HUES6 (cell line): ENCODE measurements around the gene DTL.

ENCODE experiments used
- H3K27ac ChIP-seq: 2 replicates; pipeline ENCODE4 v1.7.0; 2013; ENCODE audit warnings: low read depth, mild to moderate bottlenecking, low read length, inconsistent platforms
- H3K27me3 ChIP-seq: 2 replicates; pipeline ENCODE4 v1.6.1; 2013; ENCODE audit warnings: low read length; ENCODE audit not compliant: control insufficient read depth, insufficient read depth
- H3K36me3 ChIP-seq: 2 replicates; pipeline ENCODE4 v1.6.1; 2013; ENCODE audit warnings: low read length; ENCODE audit not compliant: control insufficient read depth, insufficient read depth
- H3K4me1 ChIP-seq: 2 replicates; pipeline ENCODE4 v1.6.1; 2013; ENCODE audit warnings: low read length; ENCODE audit not compliant: control insufficient read depth, insufficient read depth
- H3K4me3 ChIP-seq: 2 replicates; pipeline ENCODE4 v1.5.1; 2013; ENCODE audit warnings: low read depth, low read length
- H3K9ac ChIP-seq: one replicate; pipeline ENCODE4 v1.6.1; 2013; ENCODE audit warnings: mild to moderate bottlenecking, low read length
- H3K9me3 ChIP-seq: 2 replicates; pipeline ENCODE4 v1.6.1; 2013; ENCODE audit warnings: low read depth, low read length; ENCODE audit not compliant: control insufficient read depth, insufficient read depth

The DTL gene

GRCh38 chr1:212070720-212071302 is 35.3 kb downstream of the DTL start:
- Histone ChIP-seq H3K9ac (no peak overlapping the region), H3K36me3 (peaks cover 93% of the 10 kb centered on the region), H3K9me3 (no peaks in the 10 kb centered on the region), H3K4me3 (no peak overlapping the region), H3K27ac (no peak overlapping the region), H3K4me1 (no peaks in the 10 kb centered on the region), H3K27me3 (no peaks in the 10 kb centered on the region)

GRCh38 chr1:212072047-212072446 is 36.5 kb downstream of the DTL start:
- no peaks in the 10 kb centered on the region for H3K27me3 ChIP-seq
- H3K4me1 ChIP-seq, result no peaks in the 10 kb centered on the region
- peaks cover 93% of the 10 kb centered on the region for H3K36me3 ChIP-seq
- H3K27ac ChIP-seq, result no peak overlapping the region
- H3K9ac ChIP-seq, result no peak overlapping the region
- no peaks in the 10 kb centered on the region for H3K9me3 ChIP-seq
- H3K4me3 ChIP-seq, result no peak overlapping the region

GRCh38 chr1:212073490-212073889 is 37.9 kb downstream of the DTL start:
- no peak overlapping the region for H3K9ac ChIP-seq
- H3K9me3 ChIP-seq, result no peaks in the 10 kb centered on the region
- H3K27ac ChIP-seq, result no peak overlapping the region
- H3K4me3 ChIP-seq, result no peak overlapping the region
- H3K4me1 ChIP-seq, result no peaks in the 10 kb centered on the region
- H3K36me3 ChIP-seq, result peaks cover 92% of the 10 kb centered on the region
- H3K27me3 ChIP-seq, result no peaks in the 10 kb centered on the region

- H3K4me1 ChIP-seq, result no peaks in the 10 kb centered on the region
- H3K36me3 ChIP-seq, result peaks cover 92% of the 10 kb centered on the region
- no peak overlapping the region for H3K27ac ChIP-seq
- H3K9me3 ChIP-seq, result no peaks in the 10 kb centered on the region
- H3K9ac ChIP-seq, result no peak overlapping the region
- no peaks in the 10 kb centered on the region for H3K27me3 ChIP-seq
- H3K4me3 ChIP-seq, result no peak overlapping the region
Observed at GRCh38 chr1:212074313-212074712, 38.8 kb downstream of the DTL start.

GRCh38 chr1:212074856-212075255 is 39.3 kb downstream of the DTL start:
- H3K4me3 ChIP-seq, result no peak overlapping the region
- no peak overlapping the region for H3K27ac ChIP-seq
- no peaks in the 10 kb centered on the region for H3K27me3 ChIP-seq
- H3K9me3 ChIP-seq, result no peaks in the 10 kb centered on the region
- peaks cover 95% of the 10 kb centered on the region for H3K36me3 ChIP-seq
- H3K9ac ChIP-seq, result no peak overlapping the region
- no peaks in the 10 kb centered on the region for H3K4me1 ChIP-seq

GRCh38 chr1:212077028-212077427 is 41.5 kb downstream of the DTL start:
- Histone ChIP-seq H3K4me1 (no peaks in the 10 kb centered on the region), H3K36me3 (peaks cover 95% of the 10 kb centered on the region), H3K27ac (no peak overlapping the region), H3K27me3 (no peaks in the 10 kb centered on the region), H3K9ac (no peak overlapping the region), H3K9me3 (no peaks in the 10 kb centered on the region), H3K4me3 (no peak overlapping the region)

- Histone ChIP-seq H3K4me1 (no peaks in the 10 kb centered on the region), H3K9ac (no peak overlapping the region), H3K27ac (no peak overlapping the region), H3K4me3 (no peak overlapping the region), H3K36me3 (peaks cover 98% of the 10 kb centered on the region), H3K9me3 (no peaks in the 10 kb centered on the region), H3K27me3 (no peaks in the 10 kb centered on the region)
Observed at GRCh38 chr1:212078826-212079225, 43.3 kb downstream of the DTL start.

GRCh38 chr1:212082765-212083406 is 47.3 kb downstream of the DTL start:
- Histone ChIP-seq H3K27ac (no peak overlapping the region), H3K36me3 (peaks cover 96% of the 10 kb centered on the region), H3K9ac (no peak overlapping the region), H3K4me3 (no peak overlapping the region), H3K4me1 (no peaks in the 10 kb centered on the region), H3K27me3 (no peaks in the 10 kb centered on the region), H3K9me3 (no peaks in the 10 kb centered on the region)

GRCh38 chr1:212089560-212090163 is 54.1 kb downstream of the DTL start:
- H3K9me3 ChIP-seq, result no peaks in the 10 kb centered on the region
- H3K36me3 ChIP-seq, result peaks cover 90% of the 10 kb centered on the region
- H3K4me3 ChIP-seq, result no peak overlapping the region
- H3K9ac ChIP-seq, result no peak overlapping the region
- H3K27ac ChIP-seq, result no peak overlapping the region
- H3K27me3 ChIP-seq, result no peaks in the 10 kb centered on the region
- H3K4me1 ChIP-seq, result no peaks in the 10 kb centered on the region

- H3K4me3 ChIP-seq, result no peak overlapping the region
- no peak overlapping the region for H3K9ac ChIP-seq
- no peaks in the 10 kb centered on the region for H3K9me3 ChIP-seq
- H3K4me1 ChIP-seq, result no peaks in the 10 kb centered on the region
- H3K27me3 ChIP-seq, result no peaks in the 10 kb centered on the region
- peaks cover 74% of the 10 kb centered on the region for H3K36me3 ChIP-seq
- no peak overlapping the region for H3K27ac ChIP-seq
Observed at GRCh38 chr1:212091438-212092121, 56.0 kb downstream of the DTL start.

GRCh38 chr1:212097360-212097759 is 61.8 kb downstream of the DTL start:
- H3K9me3 ChIP-seq, result no peaks in the 10 kb centered on the region
- no peak overlapping the region for H3K27ac ChIP-seq
- H3K36me3 ChIP-seq, result peaks cover 57% of the 10 kb centered on the region
- no peaks in the 10 kb centered on the region for H3K27me3 ChIP-seq
- no peak overlapping the region for H3K9ac ChIP-seq
- peaks cover 12% of the 10 kb centered on the region for H3K4me1 ChIP-seq
- no peak overlapping the region for H3K4me3 ChIP-seq
